Activated CD8-positive, alpha-beta T cell treated with anti-CD3 and anti-CD28 coated beads for 36 hours (primary cell): ENCODE measurements around the gene TMUB1. TPM values are rescaled to one million over a fixed set of nuclear protein-coding genes. Genes with fewer than 3 reads are reported as not detected.

Experiments
- ATAC-seq: fragments of 200-7000 bp; cut with Tn5 transposase; one replicate; pipeline ENCODE4 v1.10.0; 2021; ENCODE audit warnings: mild to moderate bottlenecking, moderate library complexity
- CTCF ChIA-PET: fragments of 350-600 bp; sonication (Branson Sonifier 250); formaldehyde crosslinking; loops from one replicate; lab custom pipeline; 2021; ENCODE audit warnings: antibody characterized with exemption; lab: Charles Lee
- POLR2A ChIA-PET: fragments of 350-600 bp; sonication (Branson Sonifier 250); formaldehyde crosslinking; loops from one replicate; lab custom pipeline; 2021; ENCODE audit warnings: antibody characterized with exemption; lab: Charles Lee
- DNase-seq: peaks from one replicate; pipeline ENCODE4 v3.0.0-alpha.2; 2020
- H3K27ac Mint-ChIP-seq: one replicate; pipeline ENCODE4 v1.8.0; 2021; ENCODE audit warnings: mild to moderate bottlenecking, mixed read lengths
- H3K27me3 Mint-ChIP-seq: one replicate; pipeline ENCODE4 v1.8.0; 2021; ENCODE audit warnings: mixed read lengths
- H3K36me3 Mint-ChIP-seq: one replicate; pipeline ENCODE4 v1.8.0; 2021; ENCODE audit warnings: low read depth, mixed read lengths
- H3K4me1 Mint-ChIP-seq: one replicate; pipeline ENCODE4 v1.8.0; 2021; ENCODE audit warnings: low read depth, mixed read lengths
- H3K4me3 Mint-ChIP-seq: one replicate; pipeline ENCODE4 v1.8.0; 2021; ENCODE audit warnings: mild to moderate bottlenecking, moderate library complexity, mixed read lengths
- H3K9me3 Mint-ChIP-seq: one replicate; pipeline ENCODE4 v1.8.0; 2021; ENCODE audit warnings: mixed read lengths
- CTCF ChIP-seq: fragments of 200-600 bp; IDR thresholded peaks from one replicate; pipeline ENCODE4 v1.8.0; 2022; ENCODE audit warnings: antibody characterized with exemption, mild to moderate bottlenecking
- intact Hi-C: fragments of 100-400 bp; cut with micrococcal nuclease; formaldehyde crosslinking; loops from one replicate; pipeline ENCODE4 v1.10.0; 2022
- total RNA-seq, 2 experiments: library from RNA; stranded (reverse); gene quantifications; one replicate each; pipeline ENCODE4 v1.2.3, GENCODE V29; 2021

Gene TMUB1
- total RNA-seq, 2 experiments from 2014 or later = 59.7 to 64.2 TPM

GRCh38 chr7:151089893-151090730 is 6.8 kb upstream of the TMUB1 start:
- no peak for TF ChIP-seq CTCF
- no peak for ATAC-seq
- no peak overlapping the region for H3K27ac Mint-ChIP-seq
- H3K36me3 Mint-ChIP-seq = no peaks in the 10 kb centered on the region
- ChIA-PET CTCF (interaction anchor here (0.6 to 3.7 kb wide), 7 partner anchors 10 to 177 kb away, joined by 3 to 25 read pairs (median 3); partner anchors contain the start of gene FASTK), POLR2A (interaction anchor here (1.1 kb wide), 1 partner anchor 12 kb away, joined by 3 read pairs; no protein-coding TSS in a partner anchor)
- intact Hi-C loops = no loop called here
- H3K27me3 Mint-ChIP-seq = peaks cover 17% of the 10 kb centered on the region
- H3K9me3 Mint-ChIP-seq = no peaks in the 10 kb centered on the region
- H3K4me3 Mint-ChIP-seq = no peak overlapping the region
- no peak for DNase-seq
- H3K4me1 Mint-ChIP-seq = peaks cover 21% of the 10 kb centered on the region

GRCh38 chr7:151088856-151089699 is 5.8 kb upstream of the TMUB1 start:
- intact Hi-C loops = no loop called here
- ATAC-seq = no peak
- Mint-ChIP-seq H3K27ac (no peak overlapping the region), H3K36me3 (no peaks in the 10 kb centered on the region), H3K27me3 (peaks cover 22% of the 10 kb centered on the region), H3K4me1 (peaks cover 25% of the 10 kb centered on the region), H3K9me3 (no peaks in the 10 kb centered on the region), H3K4me3 (peak overlapping the region; percentile 19)
- no peak for TF ChIP-seq CTCF
- ChIA-PET POLR2A (interaction anchor here (0.6 to 1.4 kb wide), 2 partner anchors 12 to 29 kb away, joined by 3 read pairs; partner anchors contain the start of gene SLC4A2), CTCF (interaction anchor here (1.0 to 3.7 kb wide), 4 partner anchors 22 to 71 kb away, joined by 3 to 25 read pairs (median 10); no protein-coding TSS in a partner anchor)
- no peak for DNase-seq

DNA sequence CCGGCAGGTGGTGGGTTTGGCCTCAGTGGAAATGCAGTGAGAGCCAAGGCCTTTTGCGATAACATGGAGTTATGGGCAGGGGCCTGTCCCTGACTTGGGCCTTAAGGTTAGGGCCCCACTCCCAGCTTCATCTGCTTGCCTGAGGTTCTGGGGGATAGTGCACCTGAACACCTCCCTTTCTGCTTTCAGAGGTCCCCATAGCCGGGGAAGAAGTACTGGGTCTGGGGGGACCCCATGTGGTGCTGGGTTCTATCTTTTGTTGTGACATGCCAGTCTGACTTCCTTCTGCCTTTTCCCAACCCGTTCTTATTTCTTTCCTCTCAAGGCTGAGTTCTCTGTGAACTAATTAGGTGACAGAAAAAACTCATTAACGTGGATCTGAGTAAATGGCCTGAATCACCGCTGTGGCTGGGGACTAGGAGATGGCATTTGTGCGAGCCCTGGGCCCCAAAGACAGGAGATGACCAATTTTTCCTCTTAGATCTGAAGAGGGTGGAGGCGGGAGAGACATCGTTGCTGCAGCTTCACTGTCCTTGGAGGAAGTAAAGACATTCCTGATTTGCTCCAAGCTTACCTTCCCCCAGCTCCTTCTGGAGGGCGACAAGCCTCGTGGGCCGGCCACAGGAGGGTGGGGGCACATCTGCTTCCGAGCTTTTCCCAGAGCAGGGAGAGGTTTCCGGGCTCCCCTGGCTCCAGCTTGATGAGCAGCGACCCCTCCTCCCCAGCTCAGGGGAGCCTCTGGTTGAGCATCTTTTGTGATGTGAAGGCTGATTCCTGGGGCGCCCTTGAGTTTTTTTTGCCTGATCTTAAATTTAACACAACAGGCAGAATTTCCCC is 4.9 kb upstream of the TMUB1 start:
- H3K4me1 Mint-ChIP-seq = peaks cover 25% of the 10 kb centered on the region
- H3K36me3 Mint-ChIP-seq = no peaks in the 10 kb centered on the region
- H3K4me3 Mint-ChIP-seq = peak overlapping the region; percentile 80
- CTCF ChIA-PET = interaction anchor here (0.9 to 1.7 kb wide), 4 partner anchors 23 to 70 kb away, joined by 3 to 15 read pairs (median 4); partner anchors contain the start of gene ABCB8
- peaks cover 22% of the 10 kb centered on the region for H3K27me3 Mint-ChIP-seq
- POLR2A ChIA-PET = interaction anchor here (0.5 to 1.4 kb wide), 4 partner anchors 11 to 168 kb away, joined by 3 to 4 read pairs (median 3); partner anchors contain the start of genes ABCF2 and SLC4A2
- intact Hi-C loops = no loop called here
- DNase-seq (no peak), ATAC-seq (no peak)
- H3K27ac Mint-ChIP-seq = no peak overlapping the region
- TF ChIP-seq CTCF = no peak
- H3K9me3 Mint-ChIP-seq = no peaks in the 10 kb centered on the region

- no peaks in the 10 kb centered on the region for H3K9me3 Mint-ChIP-seq
- ATAC-seq = peak; percentile 17
- POLR2A ChIA-PET = interaction anchor here (0.5 to 1.4 kb wide), 3 partner anchors 27 to 168 kb away, joined by 3 to 4 read pairs (median 3); partner anchors contain the start of genes ABCF2 and SLC4A2
Observed at GRCh38 chr7:151087245-151088018, 4.1 kb upstream of the TMUB1 start.

More at GRCh38 chr7:151087245-151088018, 4.1 kb upstream of the TMUB1 start:
- peak; percentile 23 for TF ChIP-seq CTCF
- DNase-seq = peak; percentile 42
- Mint-ChIP-seq H3K27me3 (peaks cover 22% of the 10 kb centered on the region), H3K27ac (peak overlapping the region; percentile 59), H3K36me3 (peaks cover 2% of the 10 kb centered on the region), H3K4me3 (peak overlapping the region; percentile 80), H3K4me1 (peaks cover 30% of the 10 kb centered on the region)
- CTCF ChIA-PET = interaction anchor here (0.9 to 1.7 kb wide), 2 partner anchors 23 to 59 kb away, joined by 4 to 15 read pairs; partner anchors contain the start of gene ABCB8
- intact Hi-C loops = no loop called here
